ENCODE results near the gene LRCOL1.

Gene LRCOL1

DNA sequence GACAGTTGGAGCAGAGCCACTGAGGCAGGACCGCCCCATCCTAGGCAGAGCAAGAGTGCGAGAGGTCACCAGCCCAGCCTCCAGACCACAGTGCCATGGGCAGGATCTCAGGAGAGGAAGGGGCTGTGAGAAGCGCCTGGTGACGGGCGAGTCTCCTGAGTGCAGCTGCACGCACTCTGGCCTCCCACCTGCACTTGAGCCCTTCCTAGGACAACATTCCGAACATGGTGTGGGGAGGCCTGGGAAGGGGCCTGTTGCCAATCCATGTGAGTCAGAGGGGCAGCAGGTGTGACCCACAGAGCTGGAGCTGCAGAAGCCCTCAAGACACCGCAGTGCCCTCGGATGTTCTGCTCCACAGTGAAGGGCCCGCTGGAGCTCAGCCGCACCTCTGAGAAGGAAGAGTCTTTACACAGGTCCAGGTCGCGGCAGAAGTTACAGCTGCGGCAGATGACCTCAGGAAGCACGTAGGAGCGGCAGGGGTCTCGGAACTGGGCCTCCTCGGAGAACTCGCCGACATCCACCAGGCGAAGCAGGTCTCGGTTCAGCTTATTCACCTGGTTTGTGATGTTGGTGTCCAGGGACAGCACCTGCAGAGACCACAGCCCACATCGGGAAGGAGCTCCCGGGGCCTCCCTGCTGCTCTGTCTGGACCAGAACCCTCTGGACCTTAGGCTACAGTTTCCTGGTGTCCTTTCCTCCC, 15.5 kb upstream of the LRCOL1 start:
- Histone ChIP-seq H3K27me3 (replicated peaks; ENCODE audit: control insufficient read depth, insufficient read depth, low read length) (no peaks in the 10 kb centered on the region), H3K4me3 (replicated peaks; ENCODE audit: low read depth, low read length) (no peak overlapping the region), H3K36me3 (ENCODE audit: control insufficient read depth, insufficient read depth, low read length) (peaks cover 17% of the 10 kb centered on the region)
- TF ChIP-seq, protein P1, sequence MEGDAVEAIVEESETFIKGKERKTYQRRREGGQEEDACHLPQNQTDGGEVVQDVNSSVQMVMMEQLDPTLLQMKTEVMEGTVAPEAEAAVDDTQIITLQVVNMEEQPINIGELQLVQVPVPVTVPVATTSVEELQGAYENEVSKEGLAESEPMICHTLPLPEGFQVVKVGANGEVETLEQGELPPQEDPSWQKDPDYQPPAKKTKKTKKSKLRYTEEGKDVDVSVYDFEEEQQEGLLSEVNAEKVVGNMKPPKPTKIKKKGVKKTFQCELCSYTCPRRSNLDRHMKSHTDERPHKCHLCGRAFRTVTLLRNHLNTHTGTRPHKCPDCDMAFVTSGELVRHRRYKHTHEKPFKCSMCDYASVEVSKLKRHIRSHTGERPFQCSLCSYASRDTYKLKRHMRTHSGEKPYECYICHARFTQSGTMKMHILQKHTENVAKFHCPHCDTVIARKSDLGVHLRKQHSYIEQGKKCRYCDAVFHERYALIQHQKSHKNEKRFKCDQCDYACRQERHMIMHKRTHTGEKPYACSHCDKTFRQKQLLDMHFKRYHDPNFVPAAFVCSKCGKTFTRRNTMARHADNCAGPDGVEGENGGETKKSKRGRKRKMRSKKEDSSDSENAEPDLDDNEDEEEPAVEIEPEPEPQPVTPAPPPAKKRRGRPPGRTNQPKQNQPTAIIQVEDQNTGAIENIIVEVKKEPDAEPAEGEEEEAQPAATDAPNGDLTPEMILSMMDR (IDR thresholded peaks at IDR 0.05; ENCODE audit: insufficient read depth, low read length, poor library complexity, severe bottlenecking) = no peak
- no peak for DNase-seq (ENCODE audit: extremely low read depth, insufficient read length)

DNA sequence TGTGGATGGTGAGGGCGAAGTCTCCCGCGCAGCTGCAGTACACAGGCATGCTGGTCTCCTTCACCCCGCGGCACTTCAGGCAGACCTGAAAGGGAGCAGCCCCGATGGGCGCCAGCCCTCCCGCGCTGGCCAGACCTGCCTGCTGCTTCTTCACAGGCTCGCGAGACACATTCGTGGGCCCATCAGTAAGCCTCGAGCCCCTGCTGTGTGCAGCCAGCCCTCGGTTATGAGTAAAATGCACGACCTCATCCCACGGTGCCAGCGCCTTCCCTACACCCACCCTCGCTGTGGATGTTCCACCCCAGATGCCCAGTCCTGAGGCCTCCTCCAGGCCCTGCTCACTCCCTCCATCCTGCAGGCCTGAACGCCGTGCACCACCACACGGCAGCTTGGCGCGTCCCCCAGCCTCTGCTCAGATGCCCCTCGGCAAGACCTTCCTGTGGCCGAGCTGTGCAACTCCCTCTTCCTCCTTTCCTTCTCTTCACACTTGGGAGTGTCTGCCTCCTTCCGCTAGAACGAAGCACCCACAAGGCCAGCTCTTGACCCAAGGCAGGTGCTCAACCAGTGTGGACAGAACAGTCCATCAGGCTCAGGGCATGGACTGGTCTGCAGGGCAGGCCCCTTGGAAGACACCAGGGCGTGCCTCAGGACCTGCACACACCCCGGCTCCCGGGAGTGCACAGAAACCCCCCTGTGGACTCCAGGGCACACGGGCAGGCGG, 14.7 kb upstream of the LRCOL1 start:
- Histone ChIP-seq H3K4me3 (replicated peaks; ENCODE audit: low read depth, low read length) (no peak overlapping the region), H3K36me3 (ENCODE audit: control insufficient read depth, insufficient read depth, low read length) (peaks cover 15% of the 10 kb centered on the region), H3K27me3 (replicated peaks; ENCODE audit: control insufficient read depth, insufficient read depth, low read length) (no peaks in the 10 kb centered on the region)
- no peak for DNase-seq (ENCODE audit: extremely low read depth, insufficient read length)
- TF ChIP-seq, protein P1 (IDR thresholded peaks at IDR 0.05; ENCODE audit: insufficient read depth, low read length, poor library complexity, severe bottlenecking) = no peak

GRCh38 chr12:132624186-132624855, 13.9 kb upstream of the LRCOL1 start:
- TF ChIP-seq, protein P1 (IDR thresholded peaks at IDR 0.05; ENCODE audit: insufficient read depth, low read length, poor library complexity, severe bottlenecking) = no peak
- H3K4me3 ChIP-seq (replicated peaks; ENCODE audit: low read depth, low read length) = no peak overlapping the region
- no peaks in the 10 kb centered on the region for H3K27me3 ChIP-seq (replicated peaks; ENCODE audit: control insufficient read depth, insufficient read depth, low read length)
- H3K36me3 ChIP-seq (ENCODE audit: control insufficient read depth, insufficient read depth, low read length) = peaks cover 13% of the 10 kb centered on the region
- no peak for DNase-seq (ENCODE audit: extremely low read depth, insufficient read length)

- TF ChIP-seq, protein P1 (IDR thresholded peaks at IDR 0.05; ENCODE audit: insufficient read depth, low read length, poor library complexity, severe bottlenecking) = no peak
- no peak for DNase-seq (ENCODE audit: extremely low read depth, insufficient read length)
- Histone ChIP-seq H3K27me3 (replicated peaks; ENCODE audit: control insufficient read depth, insufficient read depth, low read length) (no peaks in the 10 kb centered on the region), H3K36me3 (ENCODE audit: control insufficient read depth, insufficient read depth, low read length) (peaks cover 13% of the 10 kb centered on the region), H3K4me3 (replicated peaks; ENCODE audit: low read depth, low read length) (no peak overlapping the region)
Measured at GRCh38 chr12:132623072-132623869, 12.9 kb upstream of the LRCOL1 start.

- DNase-seq (ENCODE audit: extremely low read depth, insufficient read length) = no peak
- Histone ChIP-seq H3K27me3 (replicated peaks; ENCODE audit: control insufficient read depth, insufficient read depth, low read length) (no peaks in the 10 kb centered on the region), H3K36me3 (ENCODE audit: control insufficient read depth, insufficient read depth, low read length) (peaks cover 13% of the 10 kb centered on the region), H3K4me3 (replicated peaks; ENCODE audit: low read depth, low read length) (no peak overlapping the region)
- TF ChIP-seq, protein P1 (IDR thresholded peaks at IDR 0.05; ENCODE audit: insufficient read depth, low read length, poor library complexity, severe bottlenecking) = no peak
Measured at GRCh38 chr12:132622437-132623071, 12.2 kb upstream of the LRCOL1 start.

All from GM06990 (cell line).